H1 (cell line): ENCODE results near the gene DGKI.

Experiments used
- BCL11A ChIP-seq, 2 experiments: IDR thresholded peaks; one replicate each; pipeline ENCODE4 v1.6.1; 2011; ENCODE audit warnings: low read depth in 2 of 2, low read length in 2 of 2, mild to moderate bottlenecking in 2 of 2
- CHD1 ChIP-seq: IDR thresholded peaks from 2 replicates; pipeline ENCODE4 v1.6.1; 2012; ENCODE audit warnings: low read depth, low read length, improper control_type of control experiment
- CREB1 ChIP-seq: IDR thresholded peaks from 2 replicates; pipeline ENCODE4 v1.6.1; 2012; ENCODE audit warnings: inconsistent platforms
- EP300 ChIP-seq, 2 experiments: IDR thresholded peaks; 1 replicate in 1 of 2; 2 replicates in 1 of 2; pipeline ENCODE4 v1.6.1; 2011 to 2012; ENCODE audit warnings: low read depth in 2 of 2, low read length in 2 of 2, mild to moderate bottlenecking in 2 of 2, borderline replicate concordance in 1 of 2, inconsistent platforms in 1 of 2, moderate library complexity in 1 of 2
- EZH2 ChIP-seq: fragments of 200-600 bp; sonication (generic); IDR thresholded peaks from 2 replicates; pipeline ENCODE4 v1.7.1; 2012; ENCODE audit warnings: low read depth, mild to moderate bottlenecking, moderate library complexity, low read length, inconsistent platforms; ENCODE audit not compliant: severe bottlenecking
- GABPA ChIP-seq: IDR thresholded peaks from 2 replicates; pipeline ENCODE4 v1.6.1; 2011; ENCODE audit warnings: mild to moderate bottlenecking, low read length, moderate library complexity, borderline replicate concordance; ENCODE audit not compliant: insufficient read depth
- HDAC2 ChIP-seq, 2 experiments: fragments of 300-600 bp in 1 of 2; sonication (generic) in 1 of 2; IDR thresholded peaks; 2 replicates each; pipeline ENCODE4 v1.6.1; 2011 to 2012; ENCODE audit warnings: low read depth in 2 of 2, low read length in 2 of 2, mild to moderate bottlenecking in 2 of 2, moderate library complexity in 2 of 2, borderline replicate concordance in 1 of 2, inconsistent platforms in 1 of 2
- JUN ChIP-seq: IDR thresholded peaks from 2 replicates; pipeline ENCODE4 v1.6.1; 2011; ENCODE audit warnings: low read depth, mild to moderate bottlenecking, improper control_type of control experiment, low read length
- POLR2AphosphoS5 ChIP-seq: IDR thresholded peaks from 2 replicates; pipeline ENCODE4 v1.6.1; 2011; ENCODE audit warnings: low read depth, low read length
- RFX5 ChIP-seq: IDR thresholded peaks from 2 replicates; pipeline ENCODE4 v1.6.1; 2011; ENCODE audit warnings: low read depth, low read length, improper control_type of control experiment, borderline replicate concordance
- RXRA ChIP-seq: IDR thresholded peaks from 2 replicates; pipeline ENCODE4 v1.6.1; 2011; ENCODE audit warnings: low read depth, mild to moderate bottlenecking, low read length, moderate library complexity; ENCODE audit not compliant: insufficient read depth
- TAF1 ChIP-seq: IDR thresholded peaks from 2 replicates; pipeline ENCODE4 v1.6.1; 2011; ENCODE audit warnings: mild to moderate bottlenecking, low read depth, low read length
- TF ChIP-seq, protein P1 (sequence below), 3 experiments: IDR thresholded peaks; 1 replicate in 2 of 3; 2 replicates in 1 of 3; pipeline versions ENCODE4 v1.5.1 to v1.6.1; 2011; ENCODE audit warnings: low read length in 3 of 3, mild to moderate bottlenecking in 3 of 3, inconsistent platforms in 2 of 3, low read depth in 1 of 3, moderate library complexity in 1 of 3; ENCODE audit not compliant: insufficient read depth in 1 of 3; ENCODE audit errors: control extremely low read depth in 1 of 3
- TF ChIP-seq, protein P2 (sequence below): IDR thresholded peaks from 2 replicates; pipeline ENCODE4 v1.6.1; 2012; ENCODE audit warnings: low read length, inconsistent platforms

DNA sequence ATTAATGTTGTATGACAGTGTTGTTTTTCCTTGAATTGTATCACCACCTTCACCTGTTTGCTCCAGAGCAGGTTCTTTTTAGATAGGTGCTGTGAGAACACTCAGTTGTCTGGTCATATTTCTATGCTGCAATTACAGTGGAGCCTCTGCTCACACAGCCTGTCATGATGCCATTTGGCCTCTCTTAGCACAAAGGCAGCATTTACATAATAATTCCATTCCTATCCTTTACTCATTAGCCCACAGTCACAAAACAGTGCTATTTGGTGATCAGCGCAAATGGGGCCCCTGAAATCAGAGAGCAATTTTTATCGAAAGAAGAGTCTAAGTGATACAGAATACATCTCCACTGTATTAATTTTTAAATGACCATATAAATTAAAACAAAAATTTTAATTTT, 13.8 kb upstream of the DGKI start:
- TF ChIP-seq CHD1: no peak
- TF ChIP-seq, protein P1, sequence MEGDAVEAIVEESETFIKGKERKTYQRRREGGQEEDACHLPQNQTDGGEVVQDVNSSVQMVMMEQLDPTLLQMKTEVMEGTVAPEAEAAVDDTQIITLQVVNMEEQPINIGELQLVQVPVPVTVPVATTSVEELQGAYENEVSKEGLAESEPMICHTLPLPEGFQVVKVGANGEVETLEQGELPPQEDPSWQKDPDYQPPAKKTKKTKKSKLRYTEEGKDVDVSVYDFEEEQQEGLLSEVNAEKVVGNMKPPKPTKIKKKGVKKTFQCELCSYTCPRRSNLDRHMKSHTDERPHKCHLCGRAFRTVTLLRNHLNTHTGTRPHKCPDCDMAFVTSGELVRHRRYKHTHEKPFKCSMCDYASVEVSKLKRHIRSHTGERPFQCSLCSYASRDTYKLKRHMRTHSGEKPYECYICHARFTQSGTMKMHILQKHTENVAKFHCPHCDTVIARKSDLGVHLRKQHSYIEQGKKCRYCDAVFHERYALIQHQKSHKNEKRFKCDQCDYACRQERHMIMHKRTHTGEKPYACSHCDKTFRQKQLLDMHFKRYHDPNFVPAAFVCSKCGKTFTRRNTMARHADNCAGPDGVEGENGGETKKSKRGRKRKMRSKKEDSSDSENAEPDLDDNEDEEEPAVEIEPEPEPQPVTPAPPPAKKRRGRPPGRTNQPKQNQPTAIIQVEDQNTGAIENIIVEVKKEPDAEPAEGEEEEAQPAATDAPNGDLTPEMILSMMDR (IDR thresholded peaks at IDR 0.05; ENCODE audit: control extremely low read depth in 1 of 3, insufficient read depth in 1 of 3, low read depth in 1 of 3, low read length in 3 of 3): no peak
- TF ChIP-seq, protein P2, sequence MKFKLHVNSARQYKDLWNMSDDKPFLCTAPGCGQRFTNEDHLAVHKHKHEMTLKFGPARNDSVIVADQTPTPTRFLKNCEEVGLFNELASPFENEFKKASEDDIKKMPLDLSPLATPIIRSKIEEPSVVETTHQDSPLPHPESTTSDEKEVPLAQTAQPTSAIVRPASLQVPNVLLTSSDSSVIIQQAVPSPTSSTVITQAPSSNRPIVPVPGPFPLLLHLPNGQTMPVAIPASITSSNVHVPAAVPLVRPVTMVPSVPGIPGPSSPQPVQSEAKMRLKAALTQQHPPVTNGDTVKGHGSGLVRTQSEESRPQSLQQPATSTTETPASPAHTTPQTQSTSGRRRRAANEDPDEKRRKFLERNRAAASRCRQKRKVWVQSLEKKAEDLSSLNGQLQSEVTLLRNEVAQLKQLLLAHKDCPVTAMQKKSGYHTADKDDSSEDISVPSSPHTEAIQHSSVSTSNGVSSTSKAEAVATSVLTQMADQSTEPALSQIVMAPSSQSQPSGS: no peak
- TF ChIP-seq CREB1: no peak
- no peak for TF ChIP-seq RXRA
- no peak for TF ChIP-seq EP300 (IDR thresholded peaks at IDR 0.05; ENCODE audit: borderline replicate concordance in 1 of 2, low read depth in 2 of 2, low read length in 2 of 2)
- no peak for TF ChIP-seq BCL11A (IDR thresholded peaks at IDR 0.05; ENCODE audit: low read depth in 2 of 2, low read length in 2 of 2)
- no peak for TF ChIP-seq HDAC2 (IDR thresholded peaks at IDR 0.05; ENCODE audit: borderline replicate concordance in 1 of 2, low read depth in 2 of 2, low read length in 2 of 2)
- TF ChIP-seq TAF1: no peak
- no peak for TF ChIP-seq EZH2
- TF ChIP-seq GABPA: no peak
- no peak for TF ChIP-seq RFX5
- TF ChIP-seq JUN: no peak
- TF ChIP-seq POLR2AphosphoS5: no peak
